H1 (cell line): ENCODE data around the gene DYNC1I1. TPM values are rescaled to one million over a fixed set of nuclear protein-coding genes. Genes with fewer than 3 reads are reported as not detected.
A peak's percentile ranks its signal among the peaks of the same experiment; 100 is the strongest.

Source experiments
- CTCF ChIA-PET: fragments of 300-600 bp; sonication (Branson Sonifier 250); formaldehyde crosslinking; loops from one replicate; lab custom pipeline; 2021; ENCODE audit not compliant: partially characterized antibody; lab: Charles Lee
- POLR2A ChIA-PET: fragments of 300-600 bp; sonication (Branson Sonifier 250); formaldehyde crosslinking; loops from one replicate; lab custom pipeline; 2021; ENCODE audit warnings: inconsistent platforms; ENCODE audit not compliant: partially characterized antibody; lab: Charles Lee
- DNase-seq, 2 experiments: peaks; one replicate each; pipeline versions ENCODE4 v3.0.0 to v3.0.0-alpha.2; 2010 to 2022; ENCODE audit warnings: low spot score in 2 of 2, low read depth in 1 of 2, mixed read lengths in 1 of 2
- FAIRE-seq: peaks from 2 replicates; lab custom pipeline; 2011; peaks lifted over from hg19 to GRCh38; lab: Jason Lieb, UNC
- H2AFZ ChIP-seq: 2 replicates; pipeline ENCODE4 v1.8.1; 2012; ENCODE audit warnings: low read length, inconsistent platforms
- H2AK5ac ChIP-seq: 2 replicates; pipeline ENCODE4 v1.6.1; 2013; ENCODE audit warnings: low read depth, low read length
- H2BK120ac ChIP-seq: replicated peaks from 2 replicates; pipeline ENCODE3; 2013; ENCODE audit warnings: low read depth, low read length, inconsistent platforms
- H2BK12ac ChIP-seq: 2 replicates; pipeline ENCODE4 v1.6.1; 2013; ENCODE audit warnings: low read depth, low read length
- H2BK15ac ChIP-seq: 2 replicates; pipeline ENCODE4 v1.6.1; 2013; ENCODE audit warnings: low read length
- H2BK20ac ChIP-seq: 2 replicates; pipeline ENCODE4 v1.6.1; 2013; ENCODE audit warnings: low read length
- H2BK5ac ChIP-seq: 2 replicates; pipeline ENCODE4 v1.6.1; 2013; ENCODE audit warnings: low read depth, low read length
- H3K14ac ChIP-seq: 2 replicates; pipeline ENCODE4 v1.6.1; 2013; ENCODE audit warnings: inconsistent platforms; ENCODE audit not compliant: insufficient read length
- H3K18ac ChIP-seq: 2 replicates; pipeline ENCODE4 v1.6.1; 2013; ENCODE audit warnings: low read length; ENCODE audit errors: extremely low read depth
- H3K23ac ChIP-seq: 2 replicates; pipeline ENCODE4 v1.6.1; 2013; ENCODE audit warnings: inconsistent platforms; ENCODE audit not compliant: insufficient read length
- H3K23me2 ChIP-seq: 2 replicates; pipeline ENCODE4 v1.6.1; 2013; ENCODE audit warnings: low read depth, low read length
- H3K27ac ChIP-seq: 2 replicates; pipeline ENCODE4 v1.6.1; 2011; ENCODE audit warnings: low read depth, low read length, inconsistent platforms
- H3K27me3 ChIP-seq, 4 experiments: replicated peaks in 1 of 4; 1 replicate in 1 of 4; 2 replicates in 3 of 4; pipeline versions ENCODE4 v1.6.1 to v1.8.1; 2011 to 2013; ENCODE audit warnings: low read length in 3 of 4, mild to moderate bottlenecking in 3 of 4, inconsistent platforms in 2 of 4, mixed read lengths in 2 of 4, moderate library complexity in 1 of 4; ENCODE audit not compliant: control insufficient read depth in 3 of 4, insufficient read depth in 3 of 4; ENCODE audit errors: extremely low read depth in 1 of 4
- H3K36me3 ChIP-seq, 4 experiments: 2 replicates each; pipeline versions ENCODE4 v1.6.1 to v1.8.1; 2011 to 2013; ENCODE audit warnings: mild to moderate bottlenecking in 4 of 4, low read length in 3 of 4, moderate library complexity in 2 of 4, control low read depth in 1 of 4, inconsistent platforms in 1 of 4; ENCODE audit not compliant: insufficient read depth in 4 of 4, control insufficient read depth in 2 of 4
- H3K4ac ChIP-seq: replicated peaks from 2 replicates; pipeline ENCODE3; 2013; ENCODE audit warnings: low read length, low read depth, mixed read lengths, inconsistent platforms; ENCODE audit not compliant: insufficient read length
- H3K4me1 ChIP-seq, 4 experiments: replicated peaks in 1 of 4; 1 replicate in 1 of 4; 2 replicates in 3 of 4; pipeline versions ENCODE4 v1.6.1 to v1.8.1; 2011 to 2013; ENCODE audit warnings: low read length in 3 of 4, inconsistent platforms in 2 of 4, mixed read lengths in 1 of 4; ENCODE audit not compliant: insufficient read depth in 4 of 4, control insufficient read depth in 3 of 4
- H3K4me2 ChIP-seq, 2 experiments: 2 replicates each; pipeline versions ENCODE4 v1.6.1 to v1.8.1; 2011 to 2013; ENCODE audit warnings: low read depth in 2 of 2, low read length in 2 of 2, control low read depth in 1 of 2, inconsistent platforms in 1 of 2, mild to moderate bottlenecking in 1 of 2; ENCODE audit not compliant: insufficient read depth in 1 of 2
- H3K4me3 ChIP-seq, 4 experiments: fragments of 200-600, 300-600 bp in 1 of 4; sonication (generic), shearing (Covaris generic), sonication (Bioruptor Twin) in 1 of 4; 2 replicates each; pipeline versions ENCODE4 v1.5.1 to v1.8.1; 2011 to 2016; ENCODE audit warnings: low read length in 4 of 4, low read depth in 3 of 4, control low read depth in 2 of 4, inconsistent platforms in 2 of 4, mild to moderate bottlenecking in 2 of 4, mixed read lengths in 1 of 4, moderate library complexity in 1 of 4; ENCODE audit not compliant: insufficient read depth in 2 of 4; ENCODE audit errors: extremely low read depth in 1 of 4
- H3K56ac ChIP-seq: replicated peaks from 2 replicates; pipeline ENCODE3; 2013; ENCODE audit warnings: low read depth, mild to moderate bottlenecking, mixed read lengths, low read length, inconsistent platforms; ENCODE audit not compliant: insufficient read length
- H3K79me1 ChIP-seq: 2 replicates; pipeline ENCODE4 v1.6.1; 2013; ENCODE audit warnings: low read depth, low read length, control low read depth
- H3K79me2 ChIP-seq, 2 experiments: 2 replicates each; pipeline versions ENCODE4 v1.6.1 to v1.8.1; 2012 to 2013; ENCODE audit warnings: low read length in 2 of 2, mild to moderate bottlenecking in 2 of 2, inconsistent platforms in 1 of 2; ENCODE audit not compliant: insufficient read depth in 2 of 2, control insufficient read depth in 1 of 2
- H3K9ac ChIP-seq, 4 experiments: replicated peaks in 1 of 4; 1 replicate in 1 of 4; 2 replicates in 3 of 4; pipeline versions ENCODE4 v1.6.1 to v1.8.1; 2011 to 2013; ENCODE audit warnings: low read depth in 3 of 4, low read length in 3 of 4, control low read depth in 2 of 4, mild to moderate bottlenecking in 2 of 4, moderate library complexity in 2 of 4, inconsistent platforms in 1 of 4; ENCODE audit errors: extremely low read depth in 1 of 4
- H3K9me3 ChIP-seq, 2 experiments: 2 replicates each; pipeline versions ENCODE4 v1.6.1 to v1.8.1; 2012 to 2013; ENCODE audit warnings: mild to moderate bottlenecking in 2 of 2, moderate library complexity in 2 of 2, control low read depth in 1 of 2, inconsistent platforms in 1 of 2, low read depth in 1 of 2, low read length in 1 of 2, mixed read lengths in 1 of 2; ENCODE audit not compliant: insufficient read depth in 2 of 2
- H4K20me1 ChIP-seq, 2 experiments: replicated peaks in 1 of 2; 2 replicates each; pipeline versions ENCODE3 to v1.8.1; 2011 to 2013; ENCODE audit warnings: inconsistent platforms in 2 of 2, low read length in 2 of 2, mild to moderate bottlenecking in 1 of 2; ENCODE audit not compliant: insufficient read depth in 2 of 2, control insufficient read depth in 1 of 2
- H4K5ac ChIP-seq: 2 replicates; pipeline ENCODE4 v1.6.1; 2013; ENCODE audit warnings: low read length, low read depth, mixed read lengths, inconsistent platforms; ENCODE audit not compliant: insufficient read length
- H4K8ac ChIP-seq: 2 replicates; pipeline ENCODE4 v1.8.0; 2013; ENCODE audit warnings: mild to moderate bottlenecking, moderate library complexity, low read length, inconsistent platforms; ENCODE audit not compliant: insufficient read depth; ENCODE audit errors: extremely low read depth
- H4K91ac ChIP-seq: replicated peaks from 2 replicates; pipeline ENCODE3; 2013; ENCODE audit warnings: low read length, mixed read lengths, inconsistent platforms; ENCODE audit not compliant: insufficient read length
- BRCA1 ChIP-seq: IDR thresholded peaks from 2 replicates; pipeline ENCODE4 v1.6.1; 2012; ENCODE audit warnings: low read depth, low read length, improper control_type of control experiment
- CTBP2 ChIP-seq: IDR thresholded peaks from 2 replicates; pipeline ENCODE4 v1.7.0; 2011; ENCODE audit warnings: borderline replicate concordance, mild to moderate bottlenecking, moderate library complexity, mixed read lengths, low read length; ENCODE audit not compliant: insufficient read depth, insufficient read length
- CTCF ChIP-seq, 3 experiments: IDR thresholded peaks; 1 replicate in 2 of 3; 2 replicates in 1 of 3; pipeline versions ENCODE4 v1.5.1 to v1.6.1; 2011; ENCODE audit warnings: low read length in 3 of 3, mild to moderate bottlenecking in 3 of 3, inconsistent platforms in 2 of 3, low read depth in 1 of 3, moderate library complexity in 1 of 3; ENCODE audit not compliant: insufficient read depth in 1 of 3; ENCODE audit errors: control extremely low read depth in 1 of 3
- JUN ChIP-seq: IDR thresholded peaks from 2 replicates; pipeline ENCODE4 v1.6.1; 2011; ENCODE audit warnings: low read depth, mild to moderate bottlenecking, improper control_type of control experiment, low read length
- POU5F1 ChIP-seq: IDR thresholded peaks from 2 replicates; pipeline ENCODE4 v1.6.1; 2011; ENCODE audit warnings: low read depth, mild to moderate bottlenecking, low read length, moderate library complexity
- RAD21 ChIP-seq, 2 experiments: IDR thresholded peaks in 1 of 2; conservative IDR thresholded peaks in 1 of 2; 2 replicates each; pipeline ENCODE4 v1.6.1; 2011; ENCODE audit warnings: low read depth in 2 of 2, low read length in 2 of 2, improper control_type of control experiment in 1 of 2, inconsistent platforms in 1 of 2, mild to moderate bottlenecking in 1 of 2, moderate library complexity in 1 of 2
- SP1 ChIP-seq: IDR thresholded peaks from 2 replicates; pipeline ENCODE4 v1.6.1; 2011; ENCODE audit warnings: low read depth, low read length
- SP4 ChIP-seq: IDR thresholded peaks from 2 replicates; pipeline ENCODE4 v1.6.1; 2012; ENCODE audit warnings: low read length, inconsistent platforms
- USF2 ChIP-seq: IDR thresholded peaks from 2 replicates; pipeline ENCODE4 v1.6.1; 2011; ENCODE audit warnings: low read length, improper control_type of control experiment
- WGBS, 2 experiments: shearing (Covaris generic) in 1 of 2; methylation state at CpG; one replicate each; pipeline versions ENCODE4 v1.1.6 to v1.1.7; 2013 to 2015; ENCODE audit warnings: low lambda C conversion rate in 2 of 2, mixed read lengths in 2 of 2, inconsistent platforms in 1 of 2, low coverage in 1 of 2, missing lambda C conversion rate in 1 of 2; ENCODE audit not compliant: insufficient replicate concordance in 2 of 2, insufficient coverage in 1 of 2, insufficient read length in 1 of 2; ENCODE audit errors: extremely low coverage in 1 of 2, missing lambda C conversion rate in 1 of 2; 5-methylcytosine and 5-hydroxymethylcytosine counted together
- polyA plus RNA-seq, 7 experiments: library from polyadenylated mRNA; depleted of rRNA in 3 of 7; stranded (reverse) in 5 of 7; unstranded in 2 of 7; fragments of >200 nt in 5 of 7; fragments of 200-250 nt in 2 of 7; gene quantifications; 1 replicate in 5 of 7; 2 replicates in 1 of 7; 4 replicates in 1 of 7; pipeline versions ENCODE4 v1.2.1 to v1.2.3, GENCODE V29; 2011 to 2013; ENCODE audit warnings: missing spikeins in 2 of 7, mixed read lengths in 2 of 7
- total RNA-seq: library from RNA; stranded (reverse); fragmentation: NEBNext Ultra II Directional; extraction: Animal tissue kit (Norgen Biotek cat#: 25700); gene quantifications from 2 replicates; pipeline ENCODE4 v1.2.1, GENCODE V29; 2021

The DYNC1I1 gene
- total and polyA plus RNA-seq, 2 of the 8 experiments (the other 6 are each of a cell fraction or from before 2014, with no cell fraction given): 0.45 to 0.58 TPM

- H3K14ac ChIP-seq: no peak overlapping the region
- no peak for TF ChIP-seq BRCA1
- TF ChIP-seq JUN: no peak
- TF ChIP-seq SP1: no peak
- TF ChIP-seq RAD21 (IDR thresholded peaks at IDR 0.05 in 1 of 2, conservative IDR thresholded peaks at IDR 0.05 in 1 of 2; ENCODE audit: low read depth in 2 of 2, low read length in 2 of 2): peak; percentile 68
- TF ChIP-seq SP4: no peak
- TF ChIP-seq POU5F1: no peak
- no peak for TF ChIP-seq USF2
- no peak for TF ChIP-seq CTBP2
- peak; percentile 9 to 55 (median 34) for TF ChIP-seq CTCF (IDR thresholded peaks at IDR 0.05; ENCODE audit: control extremely low read depth in 1 of 3, insufficient read depth in 1 of 3, low read depth in 1 of 3, low read length in 3 of 3)
- H3K23me2 ChIP-seq: no peaks in the 10 kb centered on the region
- no peak for DNase-seq
- 81% methylated on average over 3 of the region's 3 CpGs; no CpG with 5 or more reads in 1 of the 2 experiments for WGBS, 2 experiments
- no peaks in the 10 kb centered on the region; a peak in 2 of 8 replicates for H3K36me3 ChIP-seq
- ChIA-PET CTCF (interaction anchor here (0.7 to 4.0 kb wide), 19 partner anchors 9 to 895 kb away, joined by 3 to 34 read pairs (median 3); no protein-coding TSS in a partner anchor), POLR2A (no interaction called here)
- H4K5ac ChIP-seq: no peak overlapping the region
- H4K91ac ChIP-seq: no peak overlapping the region
- H3K4me2 ChIP-seq: no peak overlapping the region
- H3K27ac ChIP-seq: no peak overlapping the region
- no peak overlapping the region for H2BK12ac ChIP-seq
- no peak overlapping the region for H3K4me3 ChIP-seq
- H3K79me1 ChIP-seq: no peaks in the 10 kb centered on the region
- peak; percentile 65 for FAIRE-seq
- no peak overlapping the region for H2BK20ac ChIP-seq
- no peak overlapping the region for H3K4ac ChIP-seq
- H3K18ac ChIP-seq: no peak overlapping the region
- H3K9ac ChIP-seq: no peak overlapping the region
- peaks cover 5 to 6% of the 10 kb centered on the region in 2 experiments for H4K20me1 ChIP-seq
- no peaks in the 10 kb centered on the region for H3K79me2 ChIP-seq
- no peak overlapping the region for H3K56ac ChIP-seq
- H3K9me3 ChIP-seq: no peaks in the 10 kb centered on the region
- no peak overlapping the region for H4K8ac ChIP-seq
- H2BK5ac ChIP-seq: no peak overlapping the region
- H2AFZ ChIP-seq: no peak overlapping the region
- no peak overlapping the region for H2AK5ac ChIP-seq
- H3K23ac ChIP-seq: no peak overlapping the region
- no peaks in the 10 kb centered on the region for H3K27me3 ChIP-seq
- H3K4me1 ChIP-seq: 0 out of 7 replicates have a peak, but pooled peaks cover 0 to 2% (median 0%) of the 10 kb centered on the region in 4 experiments
- no peak overlapping the region for H2BK15ac ChIP-seq
- H2BK120ac ChIP-seq: no peak overlapping the region
These were observed 359.2 kb downstream of the DYNC1I1 start for GRCh38 chr7:96131525-96131924.
